ENCODE results near the gene SPECC1. TPM values are rescaled to one million over a fixed set of nuclear protein-coding genes. Genes with fewer than 3 reads are reported as not detected.

SPECC1 gene
- total RNA-seq, 1 experiment from 2014 or later, result 103 TPM

DNA sequence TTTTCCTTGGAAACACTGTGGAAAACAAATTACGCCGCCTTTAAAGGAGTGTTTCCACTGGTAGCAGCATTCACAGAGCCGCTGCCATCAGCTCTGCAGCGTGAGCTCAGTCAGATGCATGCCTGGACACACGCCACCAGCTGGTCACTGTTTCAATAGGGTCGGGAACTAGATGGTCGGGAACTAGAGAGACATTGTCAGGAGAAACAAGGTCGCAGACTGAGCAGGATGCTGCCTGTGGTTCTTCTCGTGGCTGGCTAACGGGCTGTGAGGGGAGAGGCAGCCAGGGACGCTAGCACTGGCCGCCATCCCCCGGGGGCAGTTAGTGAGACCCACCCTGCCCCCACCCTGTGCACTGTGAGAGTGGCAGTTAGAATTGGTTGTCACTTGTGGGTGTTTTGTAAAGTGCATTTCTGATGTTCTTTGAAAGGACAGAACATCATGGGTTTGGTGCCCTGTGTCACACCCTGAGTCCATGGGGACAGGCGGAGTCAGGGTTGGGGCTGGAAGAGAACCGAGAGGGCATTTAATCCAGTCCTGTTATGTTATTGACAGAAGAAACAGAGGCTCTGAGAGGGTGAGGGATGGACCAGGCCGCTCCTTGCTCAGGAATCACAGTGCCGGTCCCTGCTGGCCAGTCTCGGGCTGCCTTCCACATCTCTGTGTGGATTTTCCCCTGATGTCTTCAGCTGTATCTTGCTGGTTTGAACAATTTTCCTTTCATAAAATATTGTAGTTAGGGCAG is 86.3 kb downstream of the SPECC1 start:
- ATAC-seq (peak; percentile 87), DNase-seq (ENCODE audit: low spot score) (peak; percentile 54)
- ChIA-PET CTCF (interaction anchor here (0.6 to 1.6 kb wide), 10 partner anchors 8 to 228 kb away, joined by 3 to 13 read pairs (median 5); partner anchors contain the start of genes SPECC1 and ULK2), POLR2A (no interaction called here)
- peaks cover 49% of the 10 kb centered on the region for H3K4me1 Mint-ChIP-seq
- peaks cover 9% of the 10 kb centered on the region for H3K9me3 Mint-ChIP-seq
- no peak overlapping the region for H3K27ac Mint-ChIP-seq
- TF ChIP-seq, protein P1, sequence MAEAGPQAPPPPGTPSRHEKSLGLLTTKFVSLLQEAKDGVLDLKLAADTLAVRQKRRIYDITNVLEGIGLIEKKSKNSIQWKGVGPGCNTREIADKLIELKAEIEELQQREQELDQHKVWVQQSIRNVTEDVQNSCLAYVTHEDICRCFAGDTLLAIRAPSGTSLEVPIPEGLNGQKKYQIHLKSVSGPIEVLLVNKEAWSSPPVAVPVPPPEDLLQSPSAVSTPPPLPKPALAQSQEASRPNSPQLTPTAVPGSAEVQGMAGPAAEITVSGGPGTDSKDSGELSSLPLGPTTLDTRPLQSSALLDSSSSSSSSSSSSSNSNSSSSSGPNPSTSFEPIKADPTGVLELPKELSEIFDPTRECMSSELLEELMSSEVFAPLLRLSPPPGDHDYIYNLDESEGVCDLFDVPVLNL (CRISPR knock-in tag; IDR thresholded peaks at IDR 0.05; ENCODE audit: borderline replicate concordance, low read depth), result no peak
- no peak for TF ChIP-seq JAZF1 (CRISPR knock-in tag; IDR thresholded peaks at IDR 0.05)
- TF ChIP-seq, protein P2, sequence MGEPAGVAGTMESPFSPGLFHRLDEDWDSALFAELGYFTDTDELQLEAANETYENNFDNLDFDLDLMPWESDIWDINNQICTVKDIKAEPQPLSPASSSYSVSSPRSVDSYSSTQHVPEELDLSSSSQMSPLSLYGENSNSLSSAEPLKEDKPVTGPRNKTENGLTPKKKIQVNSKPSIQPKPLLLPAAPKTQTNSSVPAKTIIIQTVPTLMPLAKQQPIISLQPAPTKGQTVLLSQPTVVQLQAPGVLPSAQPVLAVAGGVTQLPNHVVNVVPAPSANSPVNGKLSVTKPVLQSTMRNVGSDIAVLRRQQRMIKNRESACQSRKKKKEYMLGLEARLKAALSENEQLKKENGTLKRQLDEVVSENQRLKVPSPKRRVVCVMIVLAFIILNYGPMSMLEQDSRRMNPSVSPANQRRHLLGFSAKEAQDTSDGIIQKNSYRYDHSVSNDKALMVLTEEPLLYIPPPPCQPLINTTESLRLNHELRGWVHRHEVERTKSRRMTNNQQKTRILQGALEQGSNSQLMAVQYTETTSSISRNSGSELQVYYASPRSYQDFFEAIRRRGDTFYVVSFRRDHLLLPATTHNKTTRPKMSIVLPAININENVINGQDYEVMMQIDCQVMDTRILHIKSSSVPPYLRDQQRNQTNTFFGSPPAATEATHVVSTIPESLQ (CRISPR knock-in tag; IDR thresholded peaks at IDR 0.05), result no peak
- no peak for TF ChIP-seq ZBTB21 (CRISPR knock-in tag; IDR thresholded peaks at IDR 0.05; ENCODE audit: borderline replicate concordance)
- TF ChIP-seq, protein P3, sequence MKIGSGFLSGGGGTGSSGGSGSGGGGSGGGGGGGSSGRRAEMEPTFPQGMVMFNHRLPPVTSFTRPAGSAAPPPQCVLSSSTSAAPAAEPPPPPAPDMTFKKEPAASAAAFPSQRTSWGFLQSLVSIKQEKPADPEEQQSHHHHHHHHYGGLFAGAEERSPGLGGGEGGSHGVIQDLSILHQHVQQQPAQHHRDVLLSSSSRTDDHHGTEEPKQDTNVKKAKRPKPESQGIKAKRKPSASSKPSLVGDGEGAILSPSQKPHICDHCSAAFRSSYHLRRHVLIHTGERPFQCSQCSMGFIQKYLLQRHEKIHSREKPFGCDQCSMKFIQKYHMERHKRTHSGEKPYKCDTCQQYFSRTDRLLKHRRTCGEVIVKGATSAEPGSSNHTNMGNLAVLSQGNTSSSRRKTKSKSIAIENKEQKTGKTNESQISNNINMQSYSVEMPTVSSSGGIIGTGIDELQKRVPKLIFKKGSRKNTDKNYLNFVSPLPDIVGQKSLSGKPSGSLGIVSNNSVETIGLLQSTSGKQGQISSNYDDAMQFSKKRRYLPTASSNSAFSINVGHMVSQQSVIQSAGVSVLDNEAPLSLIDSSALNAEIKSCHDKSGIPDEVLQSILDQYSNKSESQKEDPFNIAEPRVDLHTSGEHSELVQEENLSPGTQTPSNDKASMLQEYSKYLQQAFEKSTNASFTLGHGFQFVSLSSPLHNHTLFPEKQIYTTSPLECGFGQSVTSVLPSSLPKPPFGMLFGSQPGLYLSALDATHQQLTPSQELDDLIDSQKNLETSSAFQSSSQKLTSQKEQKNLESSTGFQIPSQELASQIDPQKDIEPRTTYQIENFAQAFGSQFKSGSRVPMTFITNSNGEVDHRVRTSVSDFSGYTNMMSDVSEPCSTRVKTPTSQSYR (CRISPR knock-in tag; IDR thresholded peaks at IDR 0.05), result no peak
- TF ChIP-seq ZNF121 (CRISPR knock-in tag; IDR thresholded peaks at IDR 0.05), result peak; percentile 22; the same call in 1 of the 2 replicates
- TF ChIP-seq, protein P4, sequence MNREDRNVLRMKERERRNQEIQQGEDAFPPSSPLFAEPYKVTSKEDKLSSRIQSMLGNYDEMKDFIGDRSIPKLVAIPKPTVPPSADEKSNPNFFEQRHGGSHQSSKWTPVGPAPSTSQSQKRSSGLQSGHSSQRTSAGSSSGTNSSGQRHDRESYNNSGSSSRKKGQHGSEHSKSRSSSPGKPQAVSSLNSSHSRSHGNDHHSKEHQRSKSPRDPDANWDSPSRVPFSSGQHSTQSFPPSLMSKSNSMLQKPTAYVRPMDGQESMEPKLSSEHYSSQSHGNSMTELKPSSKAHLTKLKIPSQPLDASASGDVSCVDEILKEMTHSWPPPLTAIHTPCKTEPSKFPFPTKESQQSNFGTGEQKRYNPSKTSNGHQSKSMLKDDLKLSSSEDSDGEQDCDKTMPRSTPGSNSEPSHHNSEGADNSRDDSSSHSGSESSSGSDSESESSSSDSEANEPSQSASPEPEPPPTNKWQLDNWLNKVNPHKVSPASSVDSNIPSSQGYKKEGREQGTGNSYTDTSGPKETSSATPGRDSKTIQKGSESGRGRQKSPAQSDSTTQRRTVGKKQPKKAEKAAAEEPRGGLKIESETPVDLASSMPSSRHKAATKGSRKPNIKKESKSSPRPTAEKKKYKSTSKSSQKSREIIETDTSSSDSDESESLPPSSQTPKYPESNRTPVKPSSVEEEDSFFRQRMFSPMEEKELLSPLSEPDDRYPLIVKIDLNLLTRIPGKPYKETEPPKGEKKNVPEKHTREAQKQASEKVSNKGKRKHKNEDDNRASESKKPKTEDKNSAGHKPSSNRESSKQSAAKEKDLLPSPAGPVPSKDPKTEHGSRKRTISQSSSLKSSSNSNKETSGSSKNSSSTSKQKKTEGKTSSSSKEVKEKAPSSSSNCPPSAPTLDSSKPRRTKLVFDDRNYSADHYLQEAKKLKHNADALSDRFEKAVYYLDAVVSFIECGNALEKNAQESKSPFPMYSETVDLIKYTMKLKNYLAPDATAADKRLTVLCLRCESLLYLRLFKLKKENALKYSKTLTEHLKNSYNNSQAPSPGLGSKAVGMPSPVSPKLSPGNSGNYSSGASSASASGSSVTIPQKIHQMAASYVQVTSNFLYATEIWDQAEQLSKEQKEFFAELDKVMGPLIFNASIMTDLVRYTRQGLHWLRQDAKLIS (CRISPR knock-in tag; IDR thresholded peaks at IDR 0.05; ENCODE audit: borderline replicate concordance), result no peak
- no peak for TF ChIP-seq MXD4 (CRISPR knock-in tag; IDR thresholded peaks at IDR 0.05; ENCODE audit: borderline replicate concordance)
- H3K4me3 Mint-ChIP-seq, result no peak overlapping the region
- no peaks in the 10 kb centered on the region; the same call in 1 of the 2 replicates for H3K27me3 Mint-ChIP-seq (ENCODE audit: low read depth)
- peaks cover 4% of the 10 kb centered on the region; the same call in 1 of the 2 replicates for H3K36me3 Mint-ChIP-seq

DNA sequence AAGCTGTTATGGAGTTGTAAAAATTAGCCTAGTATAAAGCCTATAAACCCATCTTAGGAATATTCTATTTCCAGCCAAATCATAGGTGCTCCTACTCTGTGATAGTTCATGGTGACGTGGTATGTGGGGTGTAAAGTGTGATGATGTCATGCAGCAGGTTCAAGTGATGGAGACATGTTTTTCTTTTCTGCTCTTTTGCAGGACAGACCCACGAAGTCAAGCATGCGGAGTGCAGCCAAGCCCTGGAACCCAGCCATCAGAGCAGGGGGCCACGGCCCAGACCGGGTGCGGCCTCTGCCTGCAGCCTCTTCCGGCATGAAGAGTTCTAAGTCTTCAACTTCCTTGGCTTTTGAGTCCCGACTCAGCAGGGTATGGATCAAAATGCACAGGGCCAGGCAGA is 87.3 kb downstream of the SPECC1 start:
- no peak for ATAC-seq
- Mint-ChIP-seq H3K4me3 (no peak overlapping the region), H3K27me3 (ENCODE audit: low read depth) (no peaks in the 10 kb centered on the region; the same call in 1 of the 2 replicates), H3K4me1 (peaks cover 44% of the 10 kb centered on the region), H3K36me3 (peaks cover 4% of the 10 kb centered on the region; the same call in 1 of the 2 replicates), H3K27ac (no peak overlapping the region), H3K9me3 (peaks cover 9% of the 10 kb centered on the region)
- ChIA-PET POLR2A (no interaction called here), CTCF (interaction anchor here (1.6 kb wide), 2 partner anchors 87 to 229 kb away, joined by 6 to 13 read pairs; partner anchors contain the start of genes SPECC1 and ULK2)
- DNase-seq (ENCODE audit: low spot score), result no peak
- TF ChIP-seq, protein P5, sequence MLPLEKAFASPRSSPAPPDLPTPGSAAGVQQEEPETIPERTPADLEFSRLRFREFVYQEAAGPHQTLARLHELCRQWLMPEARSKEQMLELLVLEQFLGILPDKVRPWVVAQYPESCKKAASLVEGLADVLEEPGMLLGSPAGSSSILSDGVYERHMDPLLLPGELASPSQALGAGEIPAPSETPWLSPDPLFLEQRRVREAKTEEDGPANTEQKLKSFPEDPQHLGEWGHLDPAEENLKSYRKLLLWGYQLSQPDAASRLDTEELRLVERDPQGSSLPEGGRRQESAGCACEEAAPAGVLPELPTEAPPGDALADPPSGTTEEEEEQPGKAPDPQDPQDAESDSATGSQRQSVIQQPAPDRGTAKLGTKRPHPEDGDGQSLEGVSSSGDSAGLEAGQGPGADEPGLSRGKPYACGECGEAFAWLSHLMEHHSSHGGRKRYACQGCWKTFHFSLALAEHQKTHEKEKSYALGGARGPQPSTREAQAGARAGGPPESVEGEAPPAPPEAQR (CRISPR knock-in tag; IDR thresholded peaks at IDR 0.05), result no peak
- TF ChIP-seq GTF2I (CRISPR knock-in tag; conservative IDR thresholded peaks at IDR 0.05) (no peak), KAT7 (CRISPR knock-in tag; IDR thresholded peaks at IDR 0.05; ENCODE audit: borderline replicate concordance) (no peak), CREM (CRISPR knock-in tag; IDR thresholded peaks at IDR 0.05) (no peak), SMAD3 (CRISPR knock-in tag; IDR thresholded peaks at IDR 0.05; ENCODE audit: borderline replicate concordance) (no peak), SOX15 (CRISPR knock-in tag; IDR thresholded peaks at IDR 0.05) (no peak), ELF4 (CRISPR knock-in tag; IDR thresholded peaks at IDR 0.05; ENCODE audit: low read depth) (no peak), ZNF396 (CRISPR knock-in tag; IDR thresholded peaks at IDR 0.05; ENCODE audit: borderline replicate concordance) (no peak), OVOL2 (CRISPR knock-in tag; IDR thresholded peaks at IDR 0.05; ENCODE audit: borderline replicate concordance) (no peak)
- TF ChIP-seq, protein P6, sequence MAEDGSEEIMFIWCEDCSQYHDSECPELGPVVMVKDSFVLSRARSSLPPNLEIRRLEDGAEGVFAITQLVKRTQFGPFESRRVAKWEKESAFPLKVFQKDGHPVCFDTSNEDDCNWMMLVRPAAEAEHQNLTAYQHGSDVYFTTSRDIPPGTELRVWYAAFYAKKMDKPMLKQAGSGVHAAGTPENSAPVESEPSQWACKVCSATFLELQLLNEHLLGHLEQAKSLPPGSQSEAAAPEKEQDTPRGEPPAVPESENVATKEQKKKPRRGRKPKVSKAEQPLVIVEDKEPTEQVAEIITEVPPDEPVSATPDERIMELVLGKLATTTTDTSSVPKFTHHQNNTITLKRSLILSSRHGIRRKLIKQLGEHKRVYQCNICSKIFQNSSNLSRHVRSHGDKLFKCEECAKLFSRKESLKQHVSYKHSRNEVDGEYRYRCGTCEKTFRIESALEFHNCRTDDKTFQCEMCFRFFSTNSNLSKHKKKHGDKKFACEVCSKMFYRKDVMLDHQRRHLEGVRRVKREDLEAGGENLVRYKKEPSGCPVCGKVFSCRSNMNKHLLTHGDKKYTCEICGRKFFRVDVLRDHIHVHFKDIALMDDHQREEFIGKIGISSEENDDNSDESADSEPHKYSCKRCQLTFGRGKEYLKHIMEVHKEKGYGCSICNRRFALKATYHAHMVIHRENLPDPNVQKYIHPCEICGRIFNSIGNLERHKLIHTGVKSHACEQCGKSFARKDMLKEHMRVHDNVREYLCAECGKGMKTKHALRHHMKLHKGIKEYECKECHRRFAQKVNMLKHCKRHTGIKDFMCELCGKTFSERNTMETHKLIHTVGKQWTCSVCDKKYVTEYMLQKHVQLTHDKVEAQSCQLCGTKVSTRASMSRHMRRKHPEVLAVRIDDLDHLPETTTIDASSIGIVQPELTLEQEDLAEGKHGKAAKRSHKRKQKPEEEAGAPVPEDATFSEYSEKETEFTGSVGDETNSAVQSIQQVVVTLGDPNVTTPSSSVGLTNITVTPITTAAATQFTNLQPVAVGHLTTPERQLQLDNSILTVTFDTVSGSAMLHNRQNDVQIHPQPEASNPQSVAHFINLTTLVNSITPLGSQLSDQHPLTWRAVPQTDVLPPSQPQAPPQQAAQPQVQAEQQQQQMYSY (CRISPR knock-in tag; IDR thresholded peaks at IDR 0.05), result no peak
